ENCODE data around the gene ADH5. TPM values are rescaled to one million over a fixed set of nuclear protein-coding genes. Genes with fewer than 3 reads are reported as not detected.

ADH5 gene
- total RNA-seq, 3 donors from 2014 or later (not counting 1 experiment from before 2014, with no cell fraction given) = 54.3 to 80.4 (median 62.5) TPM

- peak overlapping the region; percentile 4 for H3K4me3 Mint-ChIP-seq
- H3K27ac ChIP-seq (ENCODE audit: low read length) = no peak overlapping the region
- intact Hi-C loops (cut with micrococcal nuclease) = no loop called here
Observed at GRCh38 chr4:99029852-99030251, 58.7 kb downstream of the ADH5 start.

GRCh38 chr4:99029018-99029735 lies 59.4 kb downstream of the ADH5 start:
- H3K27me3 Mint-ChIP-seq (ENCODE audit: low read depth in 2 of 2) = no peaks in the 10 kb centered on the region
- no peaks in the 10 kb centered on the region for H3K36me3 Mint-ChIP-seq
- WGBS (ENCODE audit: insufficient coverage) = 95% methylated on average over 1 of the region's 1 CpG
- no peak for TF ChIP-seq CTCF (IDR thresholded peaks at IDR 0.05)
- peak in 1 of 3 donors; percentile 60 for ATAC-seq
- Histone ChIP-seq H3K4me3 (ENCODE audit: low read length) (no peak overlapping the region), H3K9me3 (ENCODE audit: control insufficient read depth, insufficient read depth, low read length) (no peaks in the 10 kb centered on the region), H3K4me1 (ENCODE audit: control insufficient read depth, insufficient read depth, low read length) (no peaks in the 10 kb centered on the region), H3K36me3 (ENCODE audit: control insufficient read depth, insufficient read depth, low read length) (no peaks in the 10 kb centered on the region), H3K27me3 (ENCODE audit: control insufficient read depth, insufficient read depth, low read length) (no peaks in the 10 kb centered on the region), H3K27ac (ENCODE audit: low read length) (no peak overlapping the region)
- H3K27ac Mint-ChIP-seq = peak overlapping the region; percentile 77 to 80
- no peak overlapping the region for H3K4me3 Mint-ChIP-seq
- peaks cover 60 to 63% of the 10 kb centered on the region in 2 donors for H3K4me1 Mint-ChIP-seq
- intact Hi-C loops (cut with micrococcal nuclease) = no loop called here
- no peaks in the 10 kb centered on the region for H3K9me3 Mint-ChIP-seq
- no peak for DNase-seq

More at GRCh38 chr4:99029852-99030251, 58.7 kb downstream of the ADH5 start:
- Histone ChIP-seq H3K27me3 (ENCODE audit: control insufficient read depth, insufficient read depth, low read length) (no peaks in the 10 kb centered on the region), H3K36me3 (ENCODE audit: control insufficient read depth, insufficient read depth, low read length) (no peaks in the 10 kb centered on the region), H3K4me1 (ENCODE audit: control insufficient read depth, insufficient read depth, low read length) (no peaks in the 10 kb centered on the region), H3K4me3 (ENCODE audit: low read length) (no peak overlapping the region), H3K9me3 (ENCODE audit: control insufficient read depth, insufficient read depth, low read length) (no peaks in the 10 kb centered on the region)
- Mint-ChIP-seq H3K9me3 (no peaks in the 10 kb centered on the region), H3K4me1 (peaks cover 53 to 57% of the 10 kb centered on the region in 2 donors), H3K36me3 (no peaks in the 10 kb centered on the region), H3K27me3 (ENCODE audit: low read depth in 2 of 2) (no peaks in the 10 kb centered on the region), H3K27ac (peak overlapping the region; percentile 77 to 80)
- WGBS (ENCODE audit: insufficient coverage) = 63% methylated on average over 2 of the region's 3 CpGs
- ATAC-seq = peak in 2 of 3 donors; percentile 53 to 64
- no peak for DNase-seq
- no peak for TF ChIP-seq CTCF (IDR thresholded peaks at IDR 0.05)

- Histone ChIP-seq H3K36me3 (ENCODE audit: control insufficient read depth, insufficient read depth, low read length) (no peaks in the 10 kb centered on the region), H3K4me1 (ENCODE audit: control insufficient read depth, insufficient read depth, low read length) (no peaks in the 10 kb centered on the region), H3K27ac (ENCODE audit: low read length) (no peak overlapping the region), H3K4me3 (ENCODE audit: low read length) (no peak overlapping the region), H3K9me3 (ENCODE audit: control insufficient read depth, insufficient read depth, low read length) (no peaks in the 10 kb centered on the region), H3K27me3 (ENCODE audit: control insufficient read depth, insufficient read depth, low read length) (no peaks in the 10 kb centered on the region)
- Mint-ChIP-seq H3K36me3 (no peaks in the 10 kb centered on the region), H3K4me3 (no peak overlapping the region), H3K27me3 (ENCODE audit: low read depth in 2 of 2) (no peaks in the 10 kb centered on the region), H3K4me1 (peaks cover 55 to 70% of the 10 kb centered on the region in 2 donors), H3K9me3 (no peaks in the 10 kb centered on the region), H3K27ac (peak overlapping the region; percentile 55 to 59)
- no peak for TF ChIP-seq CTCF (IDR thresholded peaks at IDR 0.05)
- DNase-seq (no peak), ATAC-seq (no peak)
- intact Hi-C loops (cut with micrococcal nuclease) = no loop called here
Observed at GRCh38 chr4:99028187-99028586, 60.4 kb downstream of the ADH5 start.

- TF ChIP-seq CTCF (IDR thresholded peaks at IDR 0.05) = no peak
- Histone ChIP-seq H3K9me3 (ENCODE audit: control insufficient read depth, insufficient read depth, low read length) (no peaks in the 10 kb centered on the region), H3K27ac (ENCODE audit: low read length) (no peak overlapping the region), H3K27me3 (ENCODE audit: control insufficient read depth, insufficient read depth, low read length) (no peaks in the 10 kb centered on the region), H3K4me1 (ENCODE audit: control insufficient read depth, insufficient read depth, low read length) (no peaks in the 10 kb centered on the region), H3K36me3 (ENCODE audit: control insufficient read depth, insufficient read depth, low read length) (no peaks in the 10 kb centered on the region), H3K4me3 (ENCODE audit: low read length) (no peak overlapping the region)
- Mint-ChIP-seq H3K27me3 (ENCODE audit: low read depth in 2 of 2) (no peaks in the 10 kb centered on the region), H3K36me3 (no peaks in the 10 kb centered on the region), H3K4me3 (no peak overlapping the region), H3K4me1 (peaks cover 48 to 73% of the 10 kb centered on the region in 2 donors), H3K9me3 (no peaks in the 10 kb centered on the region), H3K27ac (peak overlapping the region; percentile 32 to 59)
- ATAC-seq (no peak), DNase-seq (no peak)
- intact Hi-C loops (cut with micrococcal nuclease) = no loop called here
- no CpG with 5 or more reads among the region's 2 CpGs for WGBS (ENCODE audit: insufficient coverage)
Observed at GRCh38 chr4:99027304-99027703, 61.3 kb downstream of the ADH5 start.
